Lower leg skin (tissue), 3 donors: Measurements from ENCODE around the gene SSH3.

Source experiments
- CTCF ChIP-seq, 3 donors: fragments of 450-650 bp; IDR thresholded peaks; one replicate each; pipeline ENCODE4 v1.5.1; 2016; ENCODE audit warnings: antibody characterized with exemption in 3 of 3, mild to moderate bottlenecking in 3 of 3, moderate library complexity in 2 of 3
- POLR2A ChIP-seq, 2 donors: fragments of 450-650 bp; IDR thresholded peaks; one replicate each; pipeline ENCODE4 v1.6.1; 2016 to 2017; ENCODE audit warnings: antibody characterized with exemption in 2 of 2, mild to moderate bottlenecking in 1 of 2, moderate library complexity in 1 of 2

- no peak for TF ChIP-seq POLR2A (IDR thresholded peaks at IDR 0.05)
- TF ChIP-seq CTCF (IDR thresholded peaks at IDR 0.05), result no peak
Observed at GRCh38 chr11:67349457-67349856, 46.1 kb downstream of the SSH3 start.
